ENCODE data around the gene MXRA8.

MXRA8 gene

DNA sequence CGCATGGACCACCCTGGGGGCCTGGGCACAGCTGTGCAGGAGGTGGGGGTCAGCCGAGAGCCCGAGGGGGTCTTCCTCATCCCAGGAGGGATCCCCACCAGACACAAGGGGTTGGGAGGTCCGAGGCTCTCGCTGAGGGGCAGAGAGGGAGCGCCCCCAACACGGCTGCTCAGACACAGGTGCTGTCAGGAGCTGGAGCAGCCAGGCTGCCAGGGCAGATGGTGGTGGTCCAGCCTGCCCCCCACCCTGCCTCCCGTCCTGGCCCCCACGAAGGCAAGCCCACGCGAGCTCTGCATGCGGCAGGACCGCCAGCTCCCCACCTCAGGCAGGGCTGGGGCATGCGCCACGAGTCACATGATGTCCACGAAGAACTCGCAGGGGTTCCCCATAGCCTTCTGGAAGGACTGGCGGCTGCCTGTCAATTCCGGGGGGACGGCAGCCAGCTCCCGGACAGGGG lies 22.5 kb downstream of the MXRA8 start:
- no peak for DNase-seq (ENCODE audit: low spot score)

DNA sequence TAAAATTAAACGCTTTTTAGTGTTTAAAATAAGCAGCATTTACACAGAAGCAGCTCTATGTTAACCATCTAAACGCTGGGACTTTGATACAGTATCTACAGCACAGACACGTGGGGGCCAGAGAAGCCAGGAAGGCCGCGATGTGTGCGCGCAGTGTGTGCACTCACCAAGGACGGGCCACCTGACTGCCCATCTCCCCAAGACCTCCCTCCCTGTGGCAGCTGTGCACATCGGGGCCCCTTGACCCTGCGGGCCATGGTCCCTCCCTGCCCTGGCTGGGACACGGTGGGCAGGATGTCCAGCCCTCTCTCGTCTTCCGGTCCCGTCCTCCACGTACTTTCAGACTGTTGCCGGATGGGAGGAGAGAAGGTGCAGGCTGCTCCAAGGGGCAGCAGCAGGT lies 23.1 kb downstream of the MXRA8 start:
- DNase-seq (ENCODE audit: low spot score), result no peak

GRCh38 chr1:1334835-1335234 lies 23.5 kb downstream of the MXRA8 start:
- no peak for DNase-seq (ENCODE audit: low spot score)

GRCh38 chr1:1333551-1334241 lies 24.7 kb downstream of the MXRA8 start:
- DNase-seq (ENCODE audit: low spot score), result no peak

DNA sequence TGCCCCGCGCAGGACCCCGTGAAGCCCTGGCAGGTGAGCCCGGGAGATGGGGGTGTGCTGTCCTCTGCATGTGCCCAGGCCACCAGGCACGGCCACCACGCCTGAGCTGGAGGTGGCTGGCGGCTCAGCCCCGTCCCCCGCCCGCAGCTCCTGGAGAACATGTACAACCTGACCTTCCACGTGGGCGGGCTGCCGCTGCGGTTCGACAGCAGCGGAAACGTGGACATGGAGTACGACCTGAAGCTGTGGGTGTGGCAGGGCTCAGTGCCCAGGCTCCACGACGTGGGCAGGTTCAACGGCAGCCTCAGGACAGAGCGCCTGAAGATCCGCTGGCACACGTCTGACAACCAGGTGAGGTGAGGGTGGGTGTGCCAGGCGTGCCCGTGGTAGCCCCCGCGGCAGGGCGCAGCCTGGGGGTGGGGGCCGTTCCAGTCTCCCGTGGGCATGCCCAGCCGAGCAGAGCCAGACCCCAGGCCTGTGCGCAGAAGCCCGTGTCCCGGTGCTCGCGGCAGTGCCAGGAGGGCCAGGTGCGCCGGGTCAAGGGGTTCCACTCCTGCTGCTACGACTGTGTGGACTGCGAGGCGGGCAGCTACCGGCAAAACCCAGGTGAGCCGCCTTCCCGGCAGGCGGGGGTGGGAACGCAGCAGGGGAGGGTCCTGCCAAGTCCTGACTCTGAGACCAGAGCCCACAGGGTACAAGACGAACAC lies 25.4 kb downstream of the MXRA8 start:
- no peak for DNase-seq (ENCODE audit: low spot score)

GRCh38 chr1:1332031-1332755 lies 26.2 kb downstream of the MXRA8 start:
- no peak for DNase-seq (ENCODE audit: low spot score)

DNA sequence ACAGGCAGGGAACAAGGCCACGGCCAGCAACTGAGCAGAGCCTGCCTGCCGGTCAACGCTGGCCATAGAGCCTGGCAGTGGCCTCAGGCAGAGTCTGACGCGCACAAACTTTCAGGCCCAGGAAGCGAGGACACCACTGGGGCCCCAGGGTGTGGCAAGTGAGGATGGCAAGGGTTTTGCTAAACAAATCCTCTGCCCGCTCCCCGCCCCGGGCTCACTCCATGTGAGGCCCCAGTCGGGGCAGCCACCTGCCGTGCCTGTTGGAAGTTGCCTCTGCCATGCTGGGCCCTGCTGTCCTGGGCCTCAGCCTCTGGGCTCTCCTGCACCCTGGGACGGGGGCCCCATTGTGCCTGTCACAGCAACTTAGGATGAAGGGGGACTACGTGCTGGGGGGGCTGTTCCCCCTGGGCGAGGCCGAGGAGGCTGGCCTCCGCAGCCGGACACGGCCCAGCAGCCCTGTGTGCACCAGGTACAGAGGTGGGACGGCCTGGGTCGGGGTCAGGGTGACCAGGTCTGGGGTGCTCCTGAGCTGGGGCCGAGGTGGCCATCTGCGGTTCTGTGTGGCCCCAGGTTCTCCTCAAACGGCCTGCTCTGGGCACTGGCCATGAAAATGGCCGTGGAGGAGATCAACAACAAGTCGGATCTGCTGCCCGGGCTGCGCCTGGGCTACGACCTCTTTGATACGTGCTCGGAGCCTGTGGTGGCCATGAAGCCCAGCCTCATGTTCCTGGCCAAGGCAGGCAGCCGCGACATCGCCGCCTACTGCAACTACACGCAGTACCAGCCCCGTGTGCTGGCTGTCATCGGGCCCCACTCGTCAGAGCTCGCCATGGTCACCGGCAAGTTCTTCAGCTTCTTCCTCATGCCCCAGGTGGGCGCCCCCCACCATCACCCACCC lies 27.0 kb downstream of the MXRA8 start, which contains the start of gene TAS1R3:
TAS1R3 (plus strand) TSS at position 213 of the 898 bp plus-strand sequence; CDS start at position 279, 66 bp downstream.
- no peak for DNase-seq (ENCODE audit: low spot score)

GRCh38 chr1:1330366-1331067 lies 27.8 kb downstream of the MXRA8 start:
- DNase-seq (ENCODE audit: low spot score), result no peak

DNA sequence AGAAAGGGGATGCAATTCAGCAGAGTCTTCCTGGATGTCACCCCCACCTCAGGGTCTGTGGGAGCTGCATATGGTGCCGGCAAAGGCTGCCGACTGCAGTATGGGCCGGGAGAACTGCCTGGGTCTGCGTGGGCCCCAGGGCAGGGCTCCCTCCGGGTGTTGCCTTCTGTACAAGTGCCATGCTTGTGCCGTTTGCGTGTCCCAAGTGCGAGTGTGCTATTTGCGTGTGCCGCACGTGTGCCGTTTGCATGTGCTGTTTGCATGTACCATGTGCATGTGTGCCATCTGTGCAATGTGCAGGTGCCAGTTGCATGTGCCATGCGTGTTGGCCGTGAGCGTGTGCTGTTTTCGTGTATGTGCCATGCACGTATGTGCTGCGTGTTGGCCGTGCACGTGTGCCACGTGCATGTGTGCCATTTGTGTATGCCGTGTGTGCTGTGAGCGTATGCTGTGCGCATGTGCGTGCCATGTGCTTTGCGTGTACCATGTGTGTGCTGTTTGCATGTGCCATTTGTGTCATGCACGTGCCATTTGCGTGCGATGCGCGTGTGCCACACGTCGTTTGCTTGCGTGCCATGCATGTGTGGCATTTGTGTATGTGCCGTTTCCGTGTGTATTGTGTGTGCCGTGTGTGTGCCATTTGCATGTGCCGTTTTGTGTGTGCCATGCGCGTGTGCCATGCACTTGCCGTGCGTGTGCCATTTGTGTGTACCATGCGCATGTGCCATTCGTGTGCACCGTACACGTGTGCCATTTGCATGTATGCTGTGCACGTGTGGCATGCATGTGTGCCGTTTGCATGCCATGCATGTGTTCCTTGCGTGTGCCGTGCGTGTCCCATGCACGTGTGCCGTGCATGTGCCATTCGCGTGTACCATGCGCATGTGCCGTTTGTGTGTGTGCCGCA lies 28.8 kb downstream of the MXRA8 start:
- no peak for DNase-seq (ENCODE audit: low spot score)

- DNase-seq (ENCODE audit: low spot score), result no peak
Measured at GRCh38 chr1:1328254-1328653, 30.1 kb downstream of the MXRA8 start.

DNA sequence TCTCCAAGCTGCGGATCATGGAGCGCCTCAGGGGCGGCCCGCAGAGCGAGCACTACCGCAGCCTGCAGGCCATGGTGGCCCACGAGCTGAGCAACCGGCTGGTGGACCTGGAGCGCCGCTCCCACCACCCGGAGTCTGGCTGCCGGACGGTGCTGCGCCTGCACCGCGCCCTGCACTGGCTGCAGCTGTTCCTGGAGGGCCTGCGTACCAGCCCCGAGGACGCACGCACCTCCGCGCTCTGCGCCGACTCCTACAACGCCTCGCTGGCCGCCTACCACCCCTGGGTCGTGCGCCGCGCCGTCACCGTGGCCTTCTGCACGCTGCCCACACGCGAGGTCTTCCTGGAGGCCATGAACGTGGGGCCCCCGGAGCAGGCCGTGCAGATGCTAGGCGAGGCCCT lies 31.1 kb downstream of the MXRA8 start:
- no peak for DNase-seq (ENCODE audit: low spot score)

- DNase-seq (ENCODE audit: low spot score), result no peak
Measured at GRCh38 chr1:1326075-1326605, 32.2 kb downstream of the MXRA8 start.

- no peak for DNase-seq (ENCODE audit: low spot score)
Measured at GRCh38 chr1:1325288-1326074, 32.9 kb downstream of the MXRA8 start.

- DNase-seq (ENCODE audit: low spot score), result peak; percentile 97
Measured at GRCh38 chr1:1324524-1325287, 33.6 kb downstream of the MXRA8 start, which contains the start of the genes CPTP and INTS11. Gene CPTP (plus strand): TSS chr1:1324802. CDS start chr1:1326911, 2,109 bp downstream. Gene INTS11 (minus strand): TSS chr1:1324660. CDS start chr1:1324608, 52 bp downstream.

DNA sequence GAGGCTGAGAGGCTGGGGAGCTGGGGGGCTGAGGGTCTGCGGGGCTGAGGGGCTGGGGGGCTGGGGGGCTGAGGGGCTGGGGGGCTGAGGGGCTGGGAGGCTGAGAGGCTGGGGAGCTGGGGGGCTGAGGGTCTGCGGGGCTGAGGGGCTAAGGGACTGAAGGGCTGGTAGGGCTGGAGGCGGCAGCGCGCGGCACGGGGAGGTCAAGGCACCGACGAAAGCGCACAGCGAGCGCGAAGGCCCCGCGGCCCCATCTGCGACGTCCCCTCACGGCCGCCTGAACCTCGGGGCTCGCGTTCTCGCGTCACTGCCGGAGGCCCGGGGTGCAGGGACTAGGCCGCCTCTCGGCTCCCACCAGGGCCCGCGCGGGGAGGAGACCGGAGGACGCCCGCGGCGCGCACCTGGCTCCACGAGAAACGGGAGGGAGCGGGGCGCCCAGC lies 34.3 kb downstream of the MXRA8 start:
- no peak for DNase-seq (ENCODE audit: low spot score)

DNA sequence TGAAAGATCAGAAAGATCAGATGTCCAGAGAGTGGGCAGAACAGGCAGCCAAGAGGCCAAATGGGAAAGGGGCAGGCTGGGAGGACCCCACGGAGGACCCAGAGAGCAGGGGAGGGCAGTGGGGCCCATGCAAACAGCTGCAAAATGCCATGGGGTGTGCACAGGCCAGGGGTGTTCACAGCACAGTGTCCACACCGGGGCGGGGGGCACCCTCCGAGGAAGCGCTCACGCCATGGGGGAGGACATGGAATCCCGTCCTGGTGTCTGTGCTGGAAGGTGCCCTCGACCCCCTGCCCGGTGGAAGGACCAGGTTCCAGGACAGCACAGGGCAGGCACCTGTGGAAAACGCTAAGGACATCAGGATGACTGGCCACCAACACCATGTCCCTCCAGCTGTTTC lies 35.4 kb downstream of the MXRA8 start:
- no peak for DNase-seq (ENCODE audit: low spot score)

GRCh38 chr1:1322418-1322817 lies 35.9 kb downstream of the MXRA8 start:
- no peak for DNase-seq (ENCODE audit: low spot score)

GRCh38 chr1:1321477-1321876 lies 36.9 kb downstream of the MXRA8 start:
- no peak for DNase-seq (ENCODE audit: low spot score)
